Measurements from ENCODE around the gene KDM2B. TPM values are rescaled to one million over a fixed set of nuclear protein-coding genes. Genes with fewer than 3 reads are reported as not detected.
A peak's percentile ranks its signal among the peaks of the same experiment; 100 is the strongest.

KDM2B gene
- total RNA-seq, 1 donor from 2014 or later: 10.3 TPM

- ATAC-seq (ENCODE audit: poor library complexity) (no peak), DNase-seq (no peak)
- intact Hi-C loops (cut with DNase I): no loop called here
Measured at GRCh38 chr12:121430833-121431415, 149.9 kb downstream of the KDM2B start.

- DNase-seq (no peak), ATAC-seq (ENCODE audit: poor library complexity) (no peak)
- intact Hi-C loops (cut with DNase I): no loop called here
Measured at GRCh38 chr12:121428883-121429282, 151.9 kb downstream of the KDM2B start.

GRCh38 chr12:121427556-121428050 lies 153.2 kb downstream of the KDM2B start:
- DNase-seq (no peak), ATAC-seq (ENCODE audit: poor library complexity) (no peak)
- intact Hi-C loops (cut with DNase I): no loop called here

GRCh38 chr12:121424624-121424975 lies 156.2 kb downstream of the KDM2B start:
- DNase-seq (no peak), ATAC-seq (ENCODE audit: poor library complexity) (no peak)
- intact Hi-C loops (cut with DNase I): no loop called here

- DNase-seq (no peak), ATAC-seq (ENCODE audit: poor library complexity) (peak; percentile 84)
- intact Hi-C loops (cut with DNase I): no loop called here
Measured at GRCh38 chr12:121423682-121424623, 156.9 kb downstream of the KDM2B start.

GRCh38 chr12:121423253-121423652 lies 157.6 kb downstream of the KDM2B start:
- intact Hi-C loops (cut with DNase I): no loop called here
- no peak for DNase-seq
- ATAC-seq (ENCODE audit: poor library complexity): peak; percentile 5

GRCh38 chr12:121420109-121420508 lies 160.7 kb downstream of the KDM2B start:
- no peak for ATAC-seq (ENCODE audit: poor library complexity)
- intact Hi-C loops (cut with DNase I): no loop called here
- DNase-seq: no peak

GRCh38 chr12:121417847-121418246 lies 163.0 kb downstream of the KDM2B start:
- DNase-seq (no peak), ATAC-seq (ENCODE audit: poor library complexity) (no peak)
- intact Hi-C loops (cut with DNase I): no loop called here

GRCh38 chr12:121413917-121414316 lies 166.9 kb downstream of the KDM2B start:
- intact Hi-C loops (cut with DNase I): no loop called here
- ATAC-seq (ENCODE audit: poor library complexity) (no peak), DNase-seq (no peak)

- DNase-seq: no peak
- intact Hi-C loops (cut with DNase I): no loop called here
- ATAC-seq (ENCODE audit: poor library complexity): no peak
Measured at GRCh38 chr12:121405211-121405610, 175.6 kb downstream of the KDM2B start.

GRCh38 chr12:121404734-121405133 lies 176.1 kb downstream of the KDM2B start:
- intact Hi-C loops (cut with DNase I): no loop called here
- DNase-seq (no peak), ATAC-seq (ENCODE audit: poor library complexity) (no peak)

GRCh38 chr12:121403721-121404120 lies 177.1 kb downstream of the KDM2B start:
- intact Hi-C loops (cut with DNase I): no loop called here
- no peak for DNase-seq
- no peak for ATAC-seq (ENCODE audit: poor library complexity)

GRCh38 chr12:121400332-121401139 lies 180.3 kb downstream of the KDM2B start:
- ATAC-seq (ENCODE audit: poor library complexity) (peak; percentile 67), DNase-seq (peak; percentile 56)
- intact Hi-C loops (cut with DNase I): no loop called here

- DNase-seq (peak; percentile 100), ATAC-seq (ENCODE audit: poor library complexity) (peak; percentile 99)
- intact Hi-C loops (cut with DNase I): no loop called here
Measured at GRCh38 chr12:121399391-121400331, 181.2 kb downstream of the KDM2B start, which contains the start of gene RNF34. Gene RNF34, plus strand, starts transcription at chr12:121400118. Its CDS starts 95 bp downstream, at chr12:121400213.

GRCh38 chr12:121398355-121398754 lies 182.5 kb downstream of the KDM2B start:
- no peak for ATAC-seq (ENCODE audit: poor library complexity)
- DNase-seq: no peak
- intact Hi-C loops (cut with DNase I): no loop called here

GRCh38 chr12:121397521-121397920 lies 183.3 kb downstream of the KDM2B start:
- no peak for DNase-seq
- ATAC-seq (ENCODE audit: poor library complexity): no peak
- intact Hi-C loops (cut with DNase I): no loop called here

- ATAC-seq (ENCODE audit: poor library complexity) (no peak), DNase-seq (no peak)
- intact Hi-C loops (cut with DNase I): no loop called here
Measured at GRCh38 chr12:121392325-121392716, 188.5 kb downstream of the KDM2B start.
